Mesenchymal stem cell (in vitro differentiated cells and primary cell): ENCODE results near the gene POU2AF2. TPM values are rescaled to one million over a fixed set of nuclear protein-coding genes. Genes with fewer than 3 reads are reported as not detected.

ENCODE experiments used
- DNase-seq: peaks from one replicate; pipeline ENCODE4 v3.0.0-alpha.2; 2013
- H2AFZ ChIP-seq: one replicate; pipeline ENCODE4 v1.6.1; 2013; ENCODE audit warnings: low read depth, mild to moderate bottlenecking, control low read depth, inconsistent platforms, low read length, moderate library complexity
- H2AK5ac ChIP-seq: 2 replicates; pipeline ENCODE4 v1.6.1; 2013; ENCODE audit warnings: low read length, moderate library complexity, mild to moderate bottlenecking, inconsistent platforms; ENCODE audit not compliant: severe bottlenecking
- H2BK120ac ChIP-seq: one replicate; pipeline ENCODE4 v1.6.1; 2013; ENCODE audit warnings: low read depth, mild to moderate bottlenecking, inconsistent platforms, low read length, moderate library complexity
- H2BK12ac ChIP-seq, 2 experiments: one replicate each; pipeline ENCODE4 v1.6.1; 2013; ENCODE audit warnings: inconsistent platforms in 2 of 2, low read length in 2 of 2, mild to moderate bottlenecking in 2 of 2, moderate library complexity in 2 of 2, control low read depth in 1 of 2
- H2BK15ac ChIP-seq: one replicate; pipeline ENCODE4 v1.6.1; 2013; ENCODE audit warnings: mild to moderate bottlenecking, low read depth, inconsistent platforms; ENCODE audit not compliant: poor library complexity, severe bottlenecking
- H2BK5ac ChIP-seq: 2 replicates; pipeline ENCODE4 v1.6.1; 2013; ENCODE audit warnings: low read depth, mild to moderate bottlenecking, low read length, control low read depth, inconsistent platforms; ENCODE audit not compliant: poor library complexity, severe bottlenecking
- H3K14ac ChIP-seq, 2 experiments: one replicate each; pipeline ENCODE4 v1.6.1; 2013; ENCODE audit warnings: inconsistent platforms in 2 of 2, low read length in 2 of 2, control low read depth in 1 of 2, mild to moderate bottlenecking in 1 of 2, moderate library complexity in 1 of 2
- H3K18ac ChIP-seq, 2 experiments: one replicate each; pipeline ENCODE4 v1.6.1; 2013; ENCODE audit warnings: inconsistent platforms in 2 of 2, low read length in 2 of 2, control low read depth in 1 of 2, low read depth in 1 of 2, mild to moderate bottlenecking in 1 of 2
- H3K23ac ChIP-seq, 2 experiments: one replicate each; pipeline ENCODE4 v1.6.1; 2013; ENCODE audit warnings: inconsistent platforms in 2 of 2, low read length in 2 of 2, mild to moderate bottlenecking in 2 of 2, moderate library complexity in 2 of 2, control low read depth in 1 of 2
- H3K27ac ChIP-seq: 2 replicates; pipeline ENCODE4 v1.5.1; 2013; ENCODE audit warnings: mild to moderate bottlenecking, moderate library complexity, low read length, control low read depth, inconsistent platforms; ENCODE audit not compliant: poor library complexity, severe bottlenecking
- H3K27me3 ChIP-seq, 2 experiments: 2 replicates each; pipeline versions ENCODE4 v1.6.1 to v1.7.0; 2013; ENCODE audit warnings: low read length in 2 of 2, mild to moderate bottlenecking in 2 of 2, moderate library complexity in 2 of 2, control low read depth in 1 of 2, inconsistent platforms in 1 of 2; ENCODE audit not compliant: control insufficient read depth in 1 of 2, insufficient read depth in 1 of 2
- H3K36me3 ChIP-seq, 2 experiments: 2 replicates each; pipeline versions ENCODE4 v1.6.1 to v1.7.0; 2013; ENCODE audit warnings: low read length in 2 of 2, control low read depth in 1 of 2, inconsistent platforms in 1 of 2, low read depth in 1 of 2, mild to moderate bottlenecking in 1 of 2; ENCODE audit not compliant: insufficient read depth in 2 of 2, control insufficient read depth in 1 of 2
- H3K4ac ChIP-seq, 2 experiments: one replicate each; pipeline ENCODE4 v1.6.1; 2013; ENCODE audit warnings: inconsistent platforms in 2 of 2, low read length in 2 of 2, mild to moderate bottlenecking in 2 of 2, moderate library complexity in 2 of 2, control low read depth in 1 of 2, low read depth in 1 of 2
- H3K4me1 ChIP-seq: 2 replicates; pipeline ENCODE4 v1.6.1; 2013; ENCODE audit warnings: low read depth, low read length, control low read depth; ENCODE audit not compliant: control insufficient read depth, insufficient read depth
- H3K4me2 ChIP-seq: 2 replicates; pipeline ENCODE4 v1.6.1; 2013; ENCODE audit warnings: low read length, mild to moderate bottlenecking, inconsistent platforms; ENCODE audit not compliant: poor library complexity, severe bottlenecking
- H3K4me3 ChIP-seq, 2 experiments: 2 replicates each; pipeline versions ENCODE4 v1.5.1 to v1.7.0; 2013; ENCODE audit warnings: low read length in 2 of 2, mild to moderate bottlenecking in 2 of 2, control low read depth in 1 of 2, low read depth in 1 of 2; ENCODE audit not compliant: insufficient read depth in 1 of 2
- H3K79me1 ChIP-seq: replicated peaks from 2 replicates; pipeline ENCODE4 v1.6.1; 2013; ENCODE audit warnings: mild to moderate bottlenecking, control low read depth, low read length, inconsistent platforms; ENCODE audit not compliant: poor library complexity, severe bottlenecking
- H3K9ac ChIP-seq: 2 replicates; pipeline ENCODE4 v1.7.0; 2013; ENCODE audit warnings: mild to moderate bottlenecking, low read length, moderate library complexity
- H3K9me3 ChIP-seq: 2 replicates; pipeline ENCODE4 v1.7.0; 2013; ENCODE audit warnings: mild to moderate bottlenecking, low read length; ENCODE audit not compliant: control insufficient read depth
- H4K8ac ChIP-seq: one replicate; pipeline ENCODE4 v1.6.1; 2013; ENCODE audit warnings: inconsistent platforms, mild to moderate bottlenecking, low read length, moderate library complexity
- H4K91ac ChIP-seq: one replicate; pipeline ENCODE4 v1.6.1; 2013; ENCODE audit warnings: mild to moderate bottlenecking, low read length, inconsistent platforms
- WGBS: methylation state at CpG from one replicate; pipeline ENCODE4 v1.1.7; 2013; ENCODE audit warnings: mixed read lengths; 5-methylcytosine and 5-hydroxymethylcytosine counted together
- polyA plus RNA-seq, 2 experiments: library from polyadenylated mRNA; stranded (reverse); fragments of 200-250 nt; gene quantifications; one replicate each; pipeline ENCODE4 v1.2.3, GENCODE V29; 2013

The POU2AF2 gene, protein sequence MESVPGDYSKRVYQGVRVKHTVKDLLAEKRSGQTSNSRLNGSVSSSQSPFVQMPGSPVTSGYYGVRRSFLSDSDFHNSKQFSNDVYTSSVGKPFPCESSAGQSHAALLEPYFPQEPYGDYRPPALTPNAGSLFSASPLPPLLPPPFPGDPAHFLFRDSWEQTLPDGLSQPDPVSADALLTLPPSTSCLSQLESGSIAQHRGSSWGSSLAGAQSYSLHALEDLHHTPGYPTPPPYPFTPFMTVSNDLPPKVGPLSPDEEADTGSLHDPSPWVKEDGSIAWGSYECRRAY
- polyA plus RNA-seq (2013, experiment 1 of 2), result not detected
- not detected for polyA plus RNA-seq (2013, experiment 2 of 2)

DNA sequence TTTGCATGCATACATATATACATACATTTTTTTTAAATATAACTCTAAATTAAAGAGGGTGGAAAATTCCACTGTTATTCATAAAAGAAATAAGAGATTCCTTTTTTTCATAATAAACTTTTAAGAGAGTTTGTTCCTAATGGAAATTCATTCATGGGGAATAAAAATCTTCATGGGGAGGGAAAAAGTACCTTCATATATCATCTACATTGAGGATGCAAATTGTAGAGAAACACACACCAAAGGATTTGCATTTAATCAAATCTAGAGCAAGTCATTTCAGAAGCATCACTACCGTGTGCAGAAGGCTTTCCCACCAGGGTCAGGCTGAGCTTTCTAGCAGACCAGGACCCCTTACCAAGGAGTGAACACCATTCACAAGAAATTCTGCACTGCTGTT lies at the start of gene POU2AF2:
Gene POU2AF2 (plus strand): TSS at position 301 of the 400 bp plus-strand sequence. CDS start 129 bp downstream, outside the sequence.
- Histone ChIP-seq H2BK15ac (no peak within 1 kb of the TSS), H4K91ac (no peak within 1 kb of the TSS), H2AK5ac (no peak within 1 kb of the TSS), H3K27me3 (peaks cover 0 to 14% of the 10 kb centered on the region in 2 experiments), H3K14ac (no peak within 1 kb of the TSS), H3K79me1 (no peaks in the 10 kb centered on the region), H2BK120ac (no peak within 1 kb of the TSS), H3K4me3 (no peak within 1 kb of the TSS), H3K23ac (no peak within 1 kb of the TSS), H2BK12ac (no peak within 1 kb of the TSS), H2BK5ac (no peak within 1 kb of the TSS), H3K9ac (no peak within 1 kb of the TSS), H3K9me3 (no peaks in the 10 kb centered on the region), H3K4me1 (no peaks in the 10 kb centered on the region), H3K18ac (no peak within 1 kb of the TSS), H3K36me3 (no peaks in the 10 kb centered on the region), H3K4me2 (no peak within 1 kb of the TSS), H4K8ac (no peak within 1 kb of the TSS), H3K27ac (no peak within 1 kb of the TSS), H2AFZ (no peak within 1 kb of the TSS), H3K4ac (no peak within 1 kb of the TSS)
- WGBS, result 77% methylated on average over 1 of the region's 1 CpG
- DNase-seq, result no peak

DNA sequence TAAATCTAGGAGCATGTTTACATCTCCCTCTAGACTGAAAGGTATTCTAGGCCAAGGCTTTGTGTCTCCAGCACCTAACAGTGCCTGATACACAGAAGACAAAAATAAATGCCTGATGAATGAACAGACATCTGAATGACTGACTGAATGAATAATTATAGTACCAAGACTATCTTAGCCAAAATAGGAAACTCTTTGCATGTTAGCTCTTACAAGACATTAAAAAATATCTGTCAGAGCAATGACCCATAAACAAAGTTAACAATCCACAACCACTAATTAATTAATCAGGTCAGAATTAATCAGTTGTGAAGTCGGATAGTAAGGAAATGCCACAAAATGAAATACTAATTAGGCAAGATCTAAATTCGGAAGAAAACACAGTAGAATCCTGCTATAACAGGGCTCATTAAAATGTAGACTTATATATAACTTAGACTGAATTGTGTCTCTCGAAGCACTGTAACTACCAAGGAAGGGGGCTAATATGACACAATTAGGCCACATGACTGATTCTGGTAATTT lies 45.5 kb upstream of the POU2AF2 start:
- Histone ChIP-seq H3K36me3 (no peaks in the 10 kb centered on the region), H3K14ac (no peak overlapping the region), H2AK5ac (no peak overlapping the region), H4K8ac (no peak overlapping the region), H3K4me3 (no peak overlapping the region), H3K9me3 (no peaks in the 10 kb centered on the region), H3K27me3 (no peaks in the 10 kb centered on the region), H2AFZ (no peak overlapping the region), H3K4me2 (no peak overlapping the region), H3K9ac (no peak overlapping the region), H3K4me1 (no peaks in the 10 kb centered on the region), H3K23ac (no peak overlapping the region), H2BK120ac (no peak overlapping the region), H2BK5ac (no peak overlapping the region), H3K4ac (no peak overlapping the region), H3K27ac (no peak overlapping the region), H3K79me1 (no peaks in the 10 kb centered on the region), H4K91ac (no peak overlapping the region), H2BK15ac (no peak overlapping the region), H3K18ac (no peak overlapping the region), H2BK12ac (no peak overlapping the region)
- no peak for DNase-seq
- WGBS, result 44% methylated on average over 1 of the region's 3 CpGs

DNA sequence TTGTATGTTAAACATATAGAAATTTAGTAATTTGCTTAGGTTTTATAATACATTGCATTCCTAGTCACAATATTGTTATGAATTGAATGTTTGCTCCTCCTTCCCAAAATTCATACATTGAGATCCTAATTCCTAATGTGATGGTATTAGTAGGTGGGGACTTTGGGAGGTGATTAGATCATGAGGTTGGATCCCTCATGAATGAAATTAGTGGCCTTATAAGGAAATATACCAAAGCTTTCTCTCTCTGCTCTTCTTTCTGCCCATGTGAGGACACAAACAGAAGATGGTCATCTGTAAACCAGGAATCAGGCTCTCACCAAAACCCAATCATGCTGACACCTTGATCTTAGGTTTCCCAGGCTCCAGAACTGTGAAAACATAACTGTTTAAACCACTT lies 41.3 kb upstream of the POU2AF2 start:
- DNase-seq, result no peak
- H3K23ac ChIP-seq, result no peak overlapping the region
- H4K91ac ChIP-seq, result no peak overlapping the region
- H3K79me1 ChIP-seq, result no peaks in the 10 kb centered on the region
- H3K36me3 ChIP-seq, result no peaks in the 10 kb centered on the region
- H2BK120ac ChIP-seq, result no peak overlapping the region
- H3K4me2 ChIP-seq, result no peak overlapping the region
- no peak overlapping the region for H4K8ac ChIP-seq
- no peak overlapping the region for H3K4me3 ChIP-seq
- H3K27me3 ChIP-seq, result no peaks in the 10 kb centered on the region
- no peak overlapping the region for H3K9ac ChIP-seq
- no peak overlapping the region for H3K18ac ChIP-seq
- no peak overlapping the region for H2BK12ac ChIP-seq
- no peak overlapping the region for H2BK5ac ChIP-seq
- no peaks in the 10 kb centered on the region for H3K4me1 ChIP-seq
- no peak overlapping the region for H3K27ac ChIP-seq
- H2AK5ac ChIP-seq, result no peak overlapping the region
- H3K4ac ChIP-seq, result no peak overlapping the region
- no peak overlapping the region for H2BK15ac ChIP-seq
- no peak overlapping the region for H2AFZ ChIP-seq
- no peaks in the 10 kb centered on the region for H3K9me3 ChIP-seq
- H3K14ac ChIP-seq, result no peak overlapping the region

DNA sequence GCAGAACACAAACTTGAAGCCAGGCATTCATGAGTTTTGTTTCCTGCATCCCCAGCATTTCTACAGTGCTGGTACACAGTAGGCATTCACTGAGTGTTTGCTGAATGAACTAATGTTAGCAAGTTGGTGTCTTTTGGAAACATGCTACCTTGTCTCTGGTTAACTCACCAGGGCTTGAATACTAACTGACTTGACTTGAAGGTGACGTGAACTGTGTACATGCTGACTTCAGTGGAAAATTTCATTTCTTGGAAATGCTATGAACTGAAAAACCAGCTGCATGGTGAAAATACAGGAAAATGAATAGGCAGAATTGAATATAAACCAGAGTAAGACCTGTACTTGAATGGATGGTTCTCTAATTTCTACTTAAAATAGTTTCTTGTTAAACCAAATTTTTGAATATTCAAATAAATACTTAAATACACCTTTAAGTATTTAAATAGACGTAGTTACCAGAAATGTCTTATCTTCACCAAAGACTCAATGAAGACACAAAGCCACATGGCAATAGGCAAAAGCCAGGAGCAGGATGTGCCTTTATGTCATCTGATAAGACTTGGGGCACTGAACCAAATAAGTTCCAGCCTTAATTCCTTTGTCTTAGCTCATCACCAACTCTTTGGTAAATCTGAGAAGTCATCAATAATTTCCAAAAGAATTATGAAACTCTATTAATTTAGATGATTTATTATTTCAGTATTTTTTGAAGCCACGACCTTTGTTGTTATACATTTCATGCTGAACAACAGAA lies 39.7 kb upstream of the POU2AF2 start:
- no peak for DNase-seq
- Histone ChIP-seq H3K79me1 (no peaks in the 10 kb centered on the region), H3K27me3 (no peaks in the 10 kb centered on the region), H3K9ac (peak overlapping the region; percentile 65), H3K18ac (no peak overlapping the region), H3K4me2 (no peak overlapping the region), H2BK5ac (no peak overlapping the region), H3K4ac (no peak overlapping the region), H3K4me1 (no peaks in the 10 kb centered on the region), H2BK12ac (no peak overlapping the region), H3K14ac (no peak overlapping the region), H2AK5ac (no peak overlapping the region), H4K91ac (no peak overlapping the region), H3K36me3 (no peaks in the 10 kb centered on the region), H3K4me3 (no peak overlapping the region), H3K23ac (no peak overlapping the region), H2AFZ (no peak overlapping the region), H4K8ac (no peak overlapping the region), H3K27ac (no peak overlapping the region), H2BK15ac (no peak overlapping the region), H3K9me3 (no peaks in the 10 kb centered on the region), H2BK120ac (no peak overlapping the region)
- WGBS, result 88% methylated on average over 2 of the region's 3 CpGs
